ENCODE measurements around the gene NIT2.

Gene NIT2

GRCh38 chr3:100396967-100397366 is 62.4 kb downstream of the NIT2 start:
- DNase-seq, result no peak

GRCh38 chr3:100399341-100400071 is 64.9 kb downstream of the NIT2 start:
- no peak for DNase-seq

- DNase-seq, result peak in 7 of 51 donors; percentile 9 to 51 (median 28)
These were observed 65.8 kb downstream of the NIT2 start for GRCh38 chr3:100400419-100400779.

GRCh38 chr3:100400780-100401673 is 66.5 kb downstream of the NIT2 start, which contains the start of the genes LNP1 and TOMM70:
TSS of gene LNP1 (plus strand) at chr3:100401539. CDS start at chr3:100429730, 28,191 bp downstream.
TSS of gene TOMM70 (minus strand) at chr3:100401089. CDS start at chr3:100400949, 140 bp downstream.
- peak; percentile 75 to 100 (median 94) for DNase-seq

- peak in 26 of 51 donors; percentile 6 to 65 (median 35) for DNase-seq
These were observed 67.1 kb downstream of the NIT2 start for GRCh38 chr3:100401674-100402041.

GRCh38 chr3:100402256-100402655 is 67.7 kb downstream of the NIT2 start:
- DNase-seq, result peak in 1 of 51 donors; percentile 49

GRCh38 chr3:100402891-100403290 is 68.3 kb downstream of the NIT2 start:
- no peak for DNase-seq

GRCh38 chr3:100403362-100404249 is 69.0 kb downstream of the NIT2 start:
- no peak for DNase-seq

- DNase-seq, result no peak
These were observed 69.6 kb downstream of the NIT2 start for GRCh38 chr3:100404250-100404548.

GRCh38 chr3:100407164-100407563 is 72.6 kb downstream of the NIT2 start:
- no peak for DNase-seq

- no peak for DNase-seq
These were observed 73.5 kb downstream of the NIT2 start for GRCh38 chr3:100407977-100408532.

All from hypothalamus (tissue), 51 donors.